ENCODE data around the gene SPEM3.

- TF ChIP-seq CTCF (IDR thresholded peaks at IDR 0.05) (no peak), POLR2A (IDR thresholded peaks at IDR 0.05) (no peak)
Observed at GRCh38 chr17:7462474-7463371, 34.1 kb downstream of the SPEM3 start.
